Parathyroid adenoma (tissue), 2 donors: ENCODE results near the gene PTGDS.

Experiments
- H2AFZ ChIP-seq: fragments of 300-600 bp; sonication (generic); one replicate; pipeline ENCODE4 v1.7.0; 2017; ENCODE audit warnings: antibody characterized with exemption, mild to moderate bottlenecking
- H3K27ac ChIP-seq: fragments of 300-600 bp; sonication (generic); one replicate; pipeline ENCODE4 v1.7.0; 2017
- H3K27me3 ChIP-seq: fragments of 300-600 bp; sonication (generic); one replicate; pipeline ENCODE4 v1.7.0; 2017; ENCODE audit warnings: low read length; ENCODE audit not compliant: control insufficient read depth, insufficient read depth
- H3K36me3 ChIP-seq: fragments of 300-600 bp; sonication (generic); one replicate; pipeline ENCODE4 v1.7.0; 2017; ENCODE audit warnings: low read length; ENCODE audit not compliant: control insufficient read depth, insufficient read depth
- H3K4me1 ChIP-seq: fragments of 300-600 bp; sonication (generic); one replicate; pipeline ENCODE4 v1.7.0; 2017; ENCODE audit warnings: control low read depth
- H3K4me2 ChIP-seq: fragments of 300-600 bp; sonication (generic); one replicate; pipeline ENCODE4 v1.7.0; 2017; ENCODE audit warnings: low read length
- H3K4me3 ChIP-seq: fragments of 300-600 bp; sonication (generic); one replicate; pipeline ENCODE4 v1.7.0; 2017; ENCODE audit warnings: low read depth, low read length
- H3K79me2 ChIP-seq: fragments of 300-600 bp; sonication (generic); one replicate; pipeline ENCODE4 v1.7.0; 2017; ENCODE audit warnings: control low read depth
- H3K9ac ChIP-seq: fragments of 300-600 bp; sonication (generic); one replicate; pipeline ENCODE4 v1.7.0; 2017; ENCODE audit warnings: mild to moderate bottlenecking
- H3K9me3 ChIP-seq: fragments of 300-600 bp; sonication (generic); one replicate; pipeline ENCODE4 v1.7.0; 2017; ENCODE audit warnings: low read length; ENCODE audit not compliant: control insufficient read depth
- TF ChIP-seq, protein P1 (sequence below): fragments of 300-600 bp; sonication (generic); IDR thresholded peaks from one replicate; pipeline ENCODE4 v1.7.0; 2017; ENCODE audit warnings: antibody characterized with exemption, mild to moderate bottlenecking
- donor health status: primary hyperparathyroidism.

The PTGDS gene

DNA sequence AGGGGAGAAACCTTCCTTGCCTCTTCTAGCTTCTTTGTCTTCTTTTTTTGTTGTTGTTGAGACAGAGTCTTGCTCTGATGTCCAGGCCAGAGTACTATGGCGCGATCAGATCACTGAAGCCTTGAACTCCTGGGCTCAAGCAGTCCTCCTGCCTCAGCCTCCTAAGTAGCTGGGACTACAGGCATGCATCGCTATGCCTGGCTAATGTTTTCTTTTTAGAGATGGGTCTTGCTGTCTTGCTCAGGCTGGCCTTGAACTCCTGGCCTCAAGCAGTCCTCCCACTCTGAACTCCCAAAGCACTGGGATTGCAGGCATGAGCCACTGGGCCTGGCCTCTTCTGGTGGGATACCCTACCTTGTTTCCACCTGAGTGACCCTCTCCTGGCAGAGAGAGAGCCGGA lies 11.6 kb downstream of the PTGDS start:
- no peak overlapping the region for H3K27ac ChIP-seq

DNA sequence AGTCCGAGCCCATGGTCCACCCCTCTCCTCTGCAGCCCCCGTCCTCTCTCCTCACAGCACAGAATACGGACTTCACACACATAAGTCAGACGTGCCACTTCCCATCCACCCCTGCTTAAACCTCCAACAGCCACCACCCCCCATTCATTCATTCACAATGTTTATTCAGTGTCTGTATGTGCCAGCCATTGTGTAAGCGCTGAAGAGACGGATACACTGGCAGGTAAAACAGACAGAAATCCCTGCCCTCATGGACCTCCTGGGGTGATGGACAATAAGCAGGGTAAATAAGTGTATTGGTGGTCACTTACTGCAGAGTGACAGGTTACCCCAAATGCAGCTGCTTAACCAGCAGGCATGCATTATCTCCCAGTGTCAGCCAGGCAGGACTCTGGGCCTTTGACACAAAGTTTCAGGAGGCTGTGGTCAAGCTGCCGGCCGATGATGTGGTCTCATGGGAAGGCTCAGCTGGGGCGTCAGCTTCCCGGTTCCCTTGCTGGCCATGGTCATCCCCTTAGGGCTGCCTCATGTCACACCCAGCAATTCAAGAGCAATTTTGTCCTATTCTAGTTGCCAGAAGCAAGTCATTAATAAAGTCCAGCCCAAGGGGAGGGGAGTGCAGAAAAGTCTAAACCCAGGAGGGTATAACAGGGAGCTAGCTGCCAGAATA lies 13.1 kb downstream of the PTGDS start:
- Histone ChIP-seq H3K79me2 (no peaks in the 10 kb centered on the region), H3K36me3 (no peaks in the 10 kb centered on the region), H2AFZ (no peak overlapping the region), H3K9ac (no peak overlapping the region), H3K27me3 (no peaks in the 10 kb centered on the region), H3K9me3 (no peaks in the 10 kb centered on the region), H3K4me2 (no peak overlapping the region), H3K4me3 (no peak overlapping the region), H3K4me1 (no peaks in the 10 kb centered on the region), H3K27ac (no peak overlapping the region)
- TF ChIP-seq, protein P1, sequence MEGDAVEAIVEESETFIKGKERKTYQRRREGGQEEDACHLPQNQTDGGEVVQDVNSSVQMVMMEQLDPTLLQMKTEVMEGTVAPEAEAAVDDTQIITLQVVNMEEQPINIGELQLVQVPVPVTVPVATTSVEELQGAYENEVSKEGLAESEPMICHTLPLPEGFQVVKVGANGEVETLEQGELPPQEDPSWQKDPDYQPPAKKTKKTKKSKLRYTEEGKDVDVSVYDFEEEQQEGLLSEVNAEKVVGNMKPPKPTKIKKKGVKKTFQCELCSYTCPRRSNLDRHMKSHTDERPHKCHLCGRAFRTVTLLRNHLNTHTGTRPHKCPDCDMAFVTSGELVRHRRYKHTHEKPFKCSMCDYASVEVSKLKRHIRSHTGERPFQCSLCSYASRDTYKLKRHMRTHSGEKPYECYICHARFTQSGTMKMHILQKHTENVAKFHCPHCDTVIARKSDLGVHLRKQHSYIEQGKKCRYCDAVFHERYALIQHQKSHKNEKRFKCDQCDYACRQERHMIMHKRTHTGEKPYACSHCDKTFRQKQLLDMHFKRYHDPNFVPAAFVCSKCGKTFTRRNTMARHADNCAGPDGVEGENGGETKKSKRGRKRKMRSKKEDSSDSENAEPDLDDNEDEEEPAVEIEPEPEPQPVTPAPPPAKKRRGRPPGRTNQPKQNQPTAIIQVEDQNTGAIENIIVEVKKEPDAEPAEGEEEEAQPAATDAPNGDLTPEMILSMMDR, result no peak

More for the DNA sequence above, 11.6 kb downstream of the PTGDS start:
- no peaks in the 10 kb centered on the region for H3K4me1 ChIP-seq
- H3K4me3 ChIP-seq, result no peak overlapping the region
- H2AFZ ChIP-seq, result no peak overlapping the region
- no peaks in the 10 kb centered on the region for H3K36me3 ChIP-seq
- H3K79me2 ChIP-seq, result no peaks in the 10 kb centered on the region
- H3K9ac ChIP-seq, result no peak overlapping the region
- TF ChIP-seq, protein P1, result no peak
- no peaks in the 10 kb centered on the region for H3K27me3 ChIP-seq
- H3K9me3 ChIP-seq, result no peaks in the 10 kb centered on the region
- H3K4me2 ChIP-seq, result no peak overlapping the region

DNA sequence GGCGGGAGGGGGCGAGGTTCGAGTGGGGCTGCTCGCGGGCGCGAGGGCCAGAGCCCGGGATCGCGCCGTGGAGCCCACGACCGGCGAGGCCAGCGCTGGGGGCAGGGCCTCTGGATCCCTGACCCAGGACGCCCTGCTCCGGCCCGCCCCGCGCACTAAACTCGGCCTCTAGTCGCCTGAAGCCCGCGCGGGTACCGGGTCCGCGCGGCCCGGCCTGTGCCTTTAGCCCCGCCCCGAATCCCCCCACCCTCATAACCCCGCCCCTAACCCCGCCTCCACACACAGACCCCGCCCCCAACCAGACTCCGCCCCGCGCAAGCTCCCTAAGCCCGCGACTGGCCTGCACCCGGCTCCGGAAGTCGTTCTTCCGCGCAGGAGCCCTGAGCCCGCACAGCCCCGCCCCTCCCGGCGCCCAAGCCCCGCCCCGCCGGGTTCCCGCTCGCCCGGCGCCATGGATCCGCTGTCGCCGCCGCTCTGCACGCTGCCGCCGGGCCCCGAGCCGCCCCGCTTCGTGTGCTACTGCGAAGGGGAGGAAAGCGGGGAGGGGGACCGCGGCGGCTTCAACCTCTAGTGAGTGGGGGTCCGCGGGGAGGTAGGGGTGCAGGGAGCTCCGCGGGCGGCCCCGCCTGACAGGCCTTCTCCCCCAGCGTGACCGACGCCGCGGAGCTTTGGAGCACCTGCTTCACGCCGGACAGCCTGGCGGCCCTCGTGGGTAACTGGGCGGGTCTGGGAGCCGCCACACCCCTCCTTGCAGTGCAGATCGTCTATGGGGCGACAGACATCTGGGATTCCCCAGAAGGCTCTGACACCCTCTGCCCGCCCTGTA lies 14.9 kb downstream of the PTGDS start, which contains the start of gene PAXX:
TSS of gene PAXX (plus strand) at position 430 of the 826 bp plus-strand sequence. CDS start at position 452, 22 bp downstream.
- Histone ChIP-seq H3K4me1 (no peaks in the 10 kb centered on the region), H3K4me3 (peak within 1 kb of the TSS; percentile 79), H3K4me2 (peak within 1 kb of the TSS; percentile 98), H3K9me3 (no peaks in the 10 kb centered on the region), H3K36me3 (no peaks in the 10 kb centered on the region), H3K79me2 (no peaks in the 10 kb centered on the region), H3K27ac (peak within 1 kb of the TSS; percentile 49), H3K27me3 (no peaks in the 10 kb centered on the region), H2AFZ (peak within 1 kb of the TSS; percentile 59), H3K9ac (no peak within 1 kb of the TSS)
- TF ChIP-seq, protein P1, result no peak

DNA sequence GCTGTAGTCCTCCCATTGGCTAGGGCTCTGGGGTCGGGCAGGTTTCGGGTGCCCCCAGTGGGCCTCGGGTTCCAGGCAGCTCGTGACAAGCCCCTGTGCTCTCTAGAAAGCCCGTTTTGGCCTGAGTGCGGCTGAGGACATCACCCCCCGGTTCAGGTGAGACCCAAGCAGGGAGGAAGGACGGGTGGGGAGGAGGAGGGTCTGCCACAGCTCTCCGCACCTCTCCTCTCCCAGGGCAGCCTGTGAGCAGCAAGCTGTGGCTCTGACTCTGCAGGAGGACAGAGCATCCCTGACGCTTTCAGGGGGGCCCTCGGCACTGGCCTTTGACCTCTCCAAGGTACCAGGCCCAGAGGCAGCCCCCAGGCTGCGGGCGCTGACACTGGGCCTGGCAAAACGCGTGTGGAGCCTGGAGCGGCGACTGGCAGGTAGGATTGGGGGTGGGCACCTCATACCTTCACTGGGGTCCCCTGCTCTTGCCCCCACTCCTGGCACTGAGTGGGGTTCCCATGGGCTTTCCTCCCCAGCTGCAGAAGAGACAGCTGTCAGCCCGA lies 15.6 kb downstream of the PTGDS start:
- TF ChIP-seq, protein P1, result no peak
- H3K4me1 ChIP-seq, result no peaks in the 10 kb centered on the region
- H3K27me3 ChIP-seq, result no peaks in the 10 kb centered on the region

More for the DNA sequence above, 15.6 kb downstream of the PTGDS start:
- Histone ChIP-seq H3K79me2 (no peaks in the 10 kb centered on the region), H3K9ac (no peak overlapping the region), H3K4me3 (peak overlapping the region; percentile 79), H3K27ac (no peak overlapping the region), H2AFZ (peak overlapping the region; percentile 59), H3K36me3 (no peaks in the 10 kb centered on the region), H3K4me2 (peak overlapping the region; percentile 98), H3K9me3 (no peaks in the 10 kb centered on the region)
